NOMO-1 treated with DMSO at 0.1 percent for 48 hours (cell line): Measurements from ENCODE around the gene ZNF236.

Experiments used
- DNase-seq: peaks from one replicate; lab custom pipeline; 2025; ENCODE audit not compliant: unreplicated experiment; lab: John Stamatoyannopoulos, UW

ZNF236 gene

DNA sequence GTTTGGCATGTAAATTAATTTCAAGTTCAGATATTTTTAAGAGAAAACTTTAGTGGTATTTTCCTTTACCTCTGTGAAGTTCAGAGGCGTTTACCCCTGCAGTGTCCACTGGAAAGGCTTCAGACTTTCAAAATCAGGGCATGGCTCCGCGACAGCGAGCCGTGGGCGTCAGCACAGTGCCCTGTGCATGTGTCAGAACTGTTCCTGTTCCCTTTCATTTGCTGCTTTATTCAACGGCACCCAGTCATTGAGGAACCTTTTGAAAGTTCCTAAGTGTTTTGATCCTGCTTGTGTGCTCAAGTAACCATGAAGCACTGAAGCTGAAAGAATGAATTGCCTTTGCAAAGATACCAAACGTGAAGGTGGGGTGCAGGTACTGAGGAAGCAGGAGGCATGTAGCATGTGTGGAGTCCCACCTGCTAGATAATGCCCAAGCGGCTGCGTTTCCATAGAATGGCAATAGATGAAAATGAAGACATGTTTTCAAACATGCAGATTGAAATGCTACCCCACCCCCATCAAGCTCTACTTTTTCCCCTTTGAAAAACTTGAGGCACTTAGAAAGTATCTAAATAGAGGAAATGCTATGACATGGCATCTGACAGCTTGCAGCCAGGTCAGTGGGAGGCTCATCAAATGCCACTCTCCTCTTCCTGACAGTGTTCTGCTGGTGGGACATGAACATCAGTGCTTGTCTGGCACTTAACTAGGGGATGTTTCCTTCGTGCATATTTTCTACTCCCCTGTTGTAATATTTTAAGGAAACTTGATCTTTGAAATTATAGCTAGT is 148.6 kb downstream of the ZNF236 start:
- no peak for DNase-seq

- no peak for DNase-seq
Observed at GRCh38 chr18:76972241-76972640, 149.9 kb downstream of the ZNF236 start.

GRCh38 chr18:76972846-76973519 is 150.6 kb downstream of the ZNF236 start:
- no peak for DNase-seq

DNA sequence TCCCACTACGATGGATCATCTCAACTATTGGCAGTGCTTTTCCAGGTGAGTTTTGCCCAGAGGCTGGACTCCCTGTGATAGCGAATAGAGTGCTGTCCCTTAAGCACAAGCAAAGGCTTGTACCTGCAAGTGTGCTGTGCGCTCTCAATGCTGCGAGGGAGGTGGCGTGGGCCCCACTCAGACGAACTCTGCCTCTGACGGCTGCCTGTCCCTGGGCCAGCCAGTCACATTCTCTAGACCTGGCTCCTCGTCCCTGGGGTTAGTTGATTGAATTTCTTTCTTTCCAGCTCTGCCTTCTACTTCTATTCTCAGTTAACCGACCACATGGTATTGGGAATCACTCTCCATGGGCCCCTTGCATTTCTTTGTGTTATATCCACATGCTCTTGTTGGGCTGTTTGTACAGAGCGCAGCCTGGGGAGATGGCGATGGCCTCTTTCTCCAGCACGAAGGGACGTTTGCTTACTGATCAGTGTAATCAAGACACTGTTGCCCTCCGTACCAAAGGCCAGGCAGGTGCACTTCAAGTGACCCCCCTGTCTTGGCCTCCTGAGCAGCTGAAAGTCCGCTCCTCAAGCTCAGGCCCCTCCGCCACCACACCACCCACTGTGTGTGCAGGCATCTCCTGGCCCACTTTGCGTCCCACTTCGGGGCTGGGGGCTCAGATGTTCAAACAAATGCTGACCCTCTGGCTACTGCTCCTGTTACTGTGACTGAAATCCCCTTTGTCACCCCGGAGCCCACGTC is 151.3 kb downstream of the ZNF236 start:
- no peak for DNase-seq

DNA sequence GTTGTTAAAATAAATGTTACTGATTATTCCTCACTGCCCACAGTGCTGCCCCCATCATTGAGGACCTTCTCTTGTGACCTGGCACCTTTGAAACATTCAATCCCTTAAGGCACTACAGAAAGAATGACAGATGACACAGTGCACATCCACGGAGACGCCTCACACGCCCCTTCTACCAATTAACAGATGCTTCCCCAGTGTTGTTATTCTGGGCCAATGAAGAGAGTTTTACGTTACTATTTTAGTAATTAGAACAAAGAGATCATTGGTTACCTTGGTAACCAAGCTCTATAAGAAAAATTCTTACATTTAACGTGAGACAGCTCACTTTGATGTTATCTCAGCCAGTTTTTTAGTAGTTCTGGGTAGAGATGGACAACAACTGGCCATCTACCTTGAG is 152.0 kb downstream of the ZNF236 start:
- DNase-seq, result no peak

DNA sequence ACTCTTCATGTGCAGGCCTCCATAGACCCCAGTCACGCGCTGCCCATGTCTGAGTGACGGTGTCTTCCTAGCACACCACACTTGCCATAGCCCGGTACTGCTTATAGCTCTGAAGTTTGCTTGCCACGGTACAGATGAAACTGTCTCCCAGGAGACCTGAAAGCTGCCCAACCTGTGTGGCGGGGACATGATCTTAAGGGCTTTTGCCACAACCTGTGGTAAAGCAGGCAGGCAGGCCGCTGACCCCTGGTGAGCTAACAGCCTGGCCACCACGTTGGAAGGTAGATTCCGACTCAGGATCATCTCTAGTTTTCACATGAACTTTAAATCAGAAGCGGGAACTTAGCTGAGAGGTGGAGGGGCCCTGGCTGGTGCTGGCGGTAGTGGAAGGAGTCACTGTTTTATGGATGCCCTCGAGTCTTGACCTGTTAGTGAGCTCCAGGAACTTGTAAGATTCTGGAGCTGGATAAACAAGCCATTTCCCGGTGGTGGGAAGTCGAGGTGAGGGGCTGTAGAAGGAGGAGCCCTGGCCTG is 153.3 kb downstream of the ZNF236 start:
- no peak for DNase-seq

- no peak for DNase-seq
Observed at GRCh38 chr18:76977108-76977621, 154.8 kb downstream of the ZNF236 start.

DNA sequence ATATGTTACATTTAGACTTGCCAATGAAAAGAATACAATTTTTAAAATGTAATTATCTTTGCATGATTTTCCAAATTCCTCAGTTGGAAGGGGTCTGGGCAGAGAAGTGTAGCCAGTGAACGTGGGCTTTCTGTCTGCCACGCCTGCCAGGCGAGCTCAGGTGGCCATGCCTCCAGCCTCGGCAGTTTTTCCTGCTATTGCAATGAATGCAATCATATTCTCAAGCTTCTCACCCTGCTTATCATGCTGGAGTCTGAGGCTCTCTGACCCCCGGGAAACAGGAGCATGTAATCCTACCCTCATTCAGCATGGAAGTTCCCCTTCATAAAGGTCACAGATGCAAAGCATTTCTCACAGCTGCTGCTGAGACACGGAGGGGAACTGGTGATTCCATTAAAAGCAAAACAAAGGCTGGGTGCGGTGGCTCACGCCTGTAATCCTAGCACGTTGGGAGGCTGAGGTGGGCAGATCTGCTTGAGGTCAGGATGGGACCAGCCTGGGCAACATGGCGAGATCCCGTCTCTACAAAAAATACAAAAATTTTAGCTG is 155.4 kb downstream of the ZNF236 start:
- no peak for DNase-seq

DNA sequence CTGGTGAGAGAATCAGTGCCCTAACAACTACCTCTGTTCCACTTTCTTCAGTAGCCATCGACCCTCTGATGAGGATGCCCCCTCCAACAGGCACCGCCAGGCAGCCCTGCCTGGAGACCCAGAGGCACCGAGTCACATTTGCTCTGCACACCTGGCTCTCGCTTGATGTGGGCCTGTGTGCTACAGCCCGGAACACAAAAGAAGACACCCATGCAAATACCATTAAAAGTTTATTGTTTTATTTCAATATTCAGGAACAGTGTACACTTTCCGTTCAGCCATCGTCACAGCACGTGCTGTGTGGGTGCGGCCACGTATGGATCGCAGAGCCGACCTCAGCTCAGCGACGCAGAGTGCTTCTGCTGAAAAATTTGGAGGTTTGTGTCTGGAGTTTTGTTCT is 156.3 kb downstream of the ZNF236 start:
- no peak for DNase-seq

DNA sequence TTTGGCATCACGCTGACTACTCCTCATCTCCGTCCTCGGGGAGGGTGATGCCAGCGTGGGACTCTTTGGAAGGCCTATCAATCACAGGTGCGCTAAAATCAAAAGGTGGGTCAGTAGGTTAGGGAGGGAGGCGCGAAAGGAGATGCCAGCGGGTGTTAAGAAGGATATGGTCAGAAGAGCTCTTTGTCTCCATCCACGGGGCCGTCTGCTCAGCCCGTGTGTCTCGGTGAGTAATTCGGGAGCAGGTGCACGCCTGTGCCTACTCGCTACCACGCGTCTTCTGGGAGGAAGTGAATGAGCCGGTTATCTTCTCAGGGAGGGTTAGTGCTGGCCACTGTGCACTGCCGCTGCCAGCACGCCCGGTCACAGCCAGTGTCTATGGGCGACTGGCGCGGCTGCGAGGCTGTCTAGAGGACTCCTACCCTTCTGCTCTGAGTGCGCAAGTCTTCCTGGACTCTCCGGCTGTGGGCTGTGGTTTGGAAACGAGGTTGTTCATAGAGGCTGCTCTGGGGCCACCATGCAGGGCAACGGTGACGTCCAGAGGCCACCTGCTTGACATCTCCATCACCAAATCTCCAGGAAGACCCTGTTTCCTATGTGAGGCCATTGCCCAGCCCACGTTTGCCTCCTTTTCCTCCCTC is 156.9 kb downstream of the ZNF236 start:
- DNase-seq, result no peak

- DNase-seq, result no peak
Observed at GRCh38 chr18:76979906-76980305, 157.5 kb downstream of the ZNF236 start.

DNA sequence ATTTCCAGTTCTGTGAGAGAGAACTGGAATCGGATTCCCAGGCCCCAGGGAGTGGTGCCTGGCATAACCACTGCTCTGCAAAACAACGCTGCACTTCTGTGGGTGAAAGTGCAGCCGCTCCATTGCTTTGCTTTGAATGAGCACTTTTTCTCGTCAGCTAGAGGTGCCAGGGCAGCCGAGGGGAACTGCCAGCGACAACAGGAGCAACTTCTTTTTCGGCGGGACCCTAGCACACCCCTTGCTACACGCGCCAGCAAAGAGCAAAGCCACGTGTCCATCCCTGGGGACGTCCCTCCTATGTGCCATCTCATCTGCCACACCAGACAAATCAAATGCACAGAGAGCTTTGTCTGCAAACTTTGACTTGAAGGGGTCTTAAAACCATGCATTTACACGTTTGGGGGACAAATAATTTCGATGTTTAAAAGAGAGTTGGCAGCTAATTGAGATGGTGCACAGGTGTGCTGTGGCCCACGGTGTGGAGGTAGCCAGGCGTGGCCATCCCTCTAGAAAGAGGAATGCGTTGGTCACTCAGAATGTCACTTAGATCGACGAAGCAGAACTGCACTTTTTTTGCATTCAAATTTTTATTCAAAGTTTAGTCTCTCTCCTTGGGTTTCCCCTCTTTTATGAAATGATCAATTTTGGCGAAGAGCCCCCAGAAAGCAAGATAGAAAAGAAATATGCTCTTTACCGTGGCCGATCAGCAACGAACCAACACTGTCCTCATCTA is 158.5 kb downstream of the ZNF236 start:
- no peak for DNase-seq

DNA sequence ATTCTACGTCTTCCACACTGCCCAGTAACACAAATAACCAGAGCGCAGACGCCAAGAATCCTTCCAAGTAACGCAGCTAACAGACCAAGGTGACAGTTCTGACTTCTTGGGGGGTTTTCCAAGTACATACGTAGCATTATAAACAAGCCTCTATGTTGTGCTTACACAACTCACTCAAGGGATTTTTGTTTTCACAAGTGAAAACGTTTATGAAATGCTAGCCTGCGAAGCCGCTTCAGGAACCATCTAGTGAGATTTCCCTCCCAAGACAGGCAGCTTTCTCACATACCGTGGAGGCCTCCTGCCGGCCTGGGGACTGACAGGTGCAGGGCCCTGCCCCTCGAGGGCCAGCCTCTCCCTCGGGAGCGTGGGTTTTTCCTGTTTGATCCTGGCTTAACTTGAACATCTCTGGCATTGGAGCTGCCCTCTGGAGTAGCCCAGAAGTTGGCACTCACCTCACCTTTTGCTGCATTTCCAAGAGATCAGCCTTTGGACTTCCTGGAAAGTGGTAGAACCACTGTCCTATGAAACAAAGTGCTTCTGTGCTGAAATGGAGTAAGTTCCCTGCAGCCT is 159.1 kb downstream of the ZNF236 start:
- no peak for DNase-seq

DNA sequence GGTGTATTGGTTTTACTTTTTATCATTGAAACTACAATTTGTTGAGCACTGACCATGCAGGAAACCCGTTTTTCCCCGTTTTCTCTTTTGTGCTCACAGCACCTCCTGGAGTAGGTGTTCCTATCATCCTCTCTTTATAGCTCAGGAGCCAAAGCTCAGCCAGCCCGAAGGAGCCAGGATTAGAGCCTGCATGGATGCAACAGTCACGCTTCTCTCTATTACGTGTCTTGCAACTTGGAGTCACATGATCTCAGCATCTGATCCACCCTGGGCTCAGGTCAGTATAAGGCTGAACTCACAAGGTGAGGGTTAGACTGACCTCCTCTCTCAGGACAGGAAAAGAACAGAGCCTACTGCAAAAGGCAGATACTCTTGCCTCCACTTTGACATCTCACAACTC is 159.7 kb downstream of the ZNF236 start:
- DNase-seq, result no peak

DNA sequence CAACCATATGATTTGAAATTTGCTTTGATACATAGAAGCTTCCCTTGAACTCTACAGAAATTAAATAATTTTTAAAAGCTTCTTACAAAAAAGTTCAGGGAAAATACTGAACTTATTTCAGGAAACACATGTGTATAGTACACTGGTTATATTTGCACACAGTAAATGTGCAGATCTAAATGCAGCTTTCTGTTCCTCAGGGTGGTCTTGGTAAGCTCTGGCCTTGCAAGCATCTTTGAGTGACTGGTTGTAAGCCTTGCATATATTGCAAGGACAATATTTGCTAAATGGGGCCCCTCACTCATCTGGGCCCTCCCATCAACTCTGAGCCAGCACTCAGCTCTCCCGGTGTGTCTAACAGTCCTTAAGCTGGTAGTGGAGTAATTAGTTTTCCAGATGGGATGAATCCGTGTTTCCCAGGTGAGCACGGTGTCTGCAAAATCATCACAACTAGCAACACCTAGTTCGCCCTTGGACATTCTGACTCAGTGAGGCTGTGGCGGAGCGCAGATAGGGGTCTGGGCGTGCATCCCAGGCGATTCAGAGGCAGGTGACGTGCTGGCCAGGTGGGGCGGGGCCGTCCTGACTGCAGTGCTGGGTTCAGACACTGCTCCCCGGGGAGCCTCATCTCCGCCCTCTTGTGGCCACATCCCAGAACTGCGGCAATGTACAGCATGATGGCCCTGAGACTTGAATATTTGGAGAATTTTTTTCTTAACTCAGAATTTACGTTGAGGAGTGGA is 160.7 kb downstream of the ZNF236 start:
- peak; percentile 69 for DNase-seq

DNA sequence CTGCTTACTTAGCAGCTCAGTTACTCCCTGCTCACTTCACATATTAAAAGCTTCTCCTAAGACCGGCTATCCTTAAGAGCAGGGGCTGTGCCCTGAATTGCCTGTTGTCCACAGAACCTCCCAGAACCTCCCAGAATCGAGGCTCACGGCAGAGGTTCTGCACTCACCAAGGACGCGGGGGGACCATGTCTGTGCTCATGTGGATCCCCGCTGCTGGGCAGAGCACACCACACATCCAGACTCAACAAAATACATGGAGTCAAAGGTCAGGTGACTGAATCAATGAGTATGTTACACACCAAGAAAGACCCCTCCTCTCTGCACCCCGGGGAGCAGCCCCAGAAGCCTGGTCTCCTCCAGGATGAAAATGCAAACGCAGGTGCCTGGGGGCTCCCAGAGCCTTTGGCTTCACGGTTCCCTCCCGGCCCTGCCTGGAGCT is 161.3 kb downstream of the ZNF236 start:
- DNase-seq, result no peak

GRCh38 chr18:76984193-76985155 is 162.1 kb downstream of the ZNF236 start:
- no peak for DNase-seq
